Glomerular endothelial cell (primary cell): Measurements from ENCODE around the gene GCA. TPM values are rescaled to one million over a fixed set of nuclear protein-coding genes. Genes with fewer than 3 reads are reported as not detected.

Source experiments
- DNase-seq: peaks from one replicate; pipeline ENCODE4 v3.0.0-alpha.2; 2011; ENCODE audit warnings: low read depth, low spot score; ENCODE audit errors: extremely low read depth
- total RNA-seq: library from RNA; depleted of rRNA; stranded (reverse); fragments of >200 nt; gene quantifications from 2 replicates; pipeline ENCODE4 v1.2.3, GENCODE V29; 2015

Gene GCA
- total RNA-seq: 5.5 and 14.2 TPM in 2 replicates

- DNase-seq: peak; percentile 55
These were observed at the start of gene GCA for GRCh38 chr2:162343824-162344616. Gene GCA, plus strand, starts transcription at chr2:162344132. Its CDS starts 117 bp downstream, at chr2:162344249.

GRCh38 chr2:162295009-162295408 lies 48.9 kb upstream of the GCA start:
- no peak for DNase-seq

DNA sequence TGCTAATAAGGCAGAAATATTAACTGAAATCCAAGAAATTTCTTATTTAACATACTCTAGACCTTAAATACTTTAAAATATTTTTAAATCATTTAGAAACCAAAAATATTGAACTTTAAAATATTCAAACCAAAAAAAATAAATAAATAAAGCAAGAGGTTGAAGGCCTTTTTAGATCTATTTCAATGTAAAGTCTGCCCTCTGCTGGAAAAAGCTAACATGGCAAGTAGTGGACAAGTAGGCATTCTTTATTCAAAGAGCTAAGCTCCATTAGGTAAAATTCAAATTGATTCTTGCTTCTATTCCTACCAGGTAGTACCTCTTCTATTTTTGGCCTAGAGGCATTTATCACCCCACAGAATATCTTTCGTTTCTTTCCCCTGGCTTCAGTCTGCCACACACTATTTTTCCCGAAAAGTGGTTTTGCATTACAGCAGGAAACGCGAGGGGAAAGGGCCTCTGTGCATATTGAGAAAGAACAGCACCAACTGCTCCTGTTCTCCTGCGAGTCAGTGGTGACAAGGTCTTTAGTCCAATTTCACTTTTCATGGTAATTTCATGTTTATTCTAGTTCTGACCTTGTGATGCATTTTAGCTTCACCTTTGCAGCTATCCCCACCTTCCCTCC lies 45.9 kb upstream of the GCA start:
- peak; percentile 72 for DNase-seq

GRCh38 chr2:162298669-162299335 lies 45.1 kb upstream of the GCA start:
- no peak for DNase-seq

DNA sequence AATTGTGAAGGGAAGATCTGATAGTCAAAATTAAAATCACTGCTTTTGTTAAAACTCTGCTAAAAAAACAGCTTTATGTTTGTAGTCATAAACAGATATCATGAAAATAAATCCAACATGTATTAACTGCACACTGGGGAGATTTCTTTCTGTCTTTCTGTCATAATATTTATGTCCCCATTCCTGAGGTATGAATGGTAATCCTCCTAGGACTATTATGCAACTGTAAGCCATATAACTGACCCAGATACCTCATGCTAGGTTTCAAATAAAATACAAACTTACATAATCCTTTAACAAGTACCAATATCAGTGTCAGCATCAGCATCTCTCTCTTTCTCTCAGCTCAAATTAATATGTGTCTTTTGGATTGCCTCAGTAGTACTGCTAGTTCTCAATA lies 43.7 kb upstream of the GCA start:
- DNase-seq: no peak

DNA sequence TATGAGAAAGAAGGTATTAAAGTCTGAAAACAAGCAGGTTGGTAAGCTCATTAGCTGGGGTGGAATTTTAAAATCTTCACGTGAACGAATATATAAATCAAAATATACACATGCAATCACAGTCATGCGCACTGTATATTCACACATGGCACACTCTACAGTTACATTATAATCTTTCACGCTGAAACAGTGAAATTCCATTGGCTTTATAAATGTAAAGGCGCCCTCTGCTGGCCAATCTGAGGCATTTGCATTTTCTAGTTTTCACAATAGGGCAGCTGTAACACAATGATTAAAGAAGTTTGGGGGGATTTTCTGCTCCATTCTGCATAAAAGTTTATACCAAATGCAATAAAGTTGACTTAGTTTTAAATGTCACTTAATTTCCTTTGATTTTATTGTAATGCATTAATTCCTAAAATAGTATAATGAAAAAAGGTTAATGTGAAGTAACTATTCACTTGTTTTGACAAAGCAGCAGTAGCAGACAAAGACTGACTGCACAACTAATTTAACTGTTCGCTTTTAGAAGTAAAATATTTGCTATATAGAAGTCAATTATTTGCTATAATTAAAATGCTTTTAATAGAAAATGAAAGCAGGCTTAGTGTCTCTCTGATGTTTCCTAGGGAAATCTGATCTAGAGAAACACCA lies 42.7 kb upstream of the GCA start:
- peak; percentile 42 for DNase-seq

DNA sequence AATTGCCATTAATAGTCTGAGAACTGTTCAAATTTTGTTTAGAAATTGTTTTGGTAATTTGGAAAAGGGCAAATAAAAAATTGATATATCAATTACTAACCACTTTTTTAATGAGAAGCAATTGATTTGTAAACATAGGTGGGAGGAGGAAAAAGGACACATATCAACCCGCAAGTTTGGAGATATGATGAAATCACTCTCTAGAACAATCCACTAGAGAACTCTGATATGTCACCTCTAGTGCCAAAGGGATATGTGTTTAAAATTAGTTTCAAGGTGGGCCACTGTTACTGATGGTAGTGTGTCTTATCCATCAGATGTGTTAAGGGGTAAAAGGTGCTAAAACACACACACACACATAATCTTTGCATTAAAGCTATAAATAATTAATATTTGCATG lies 42.1 kb upstream of the GCA start:
- DNase-seq: no peak

DNA sequence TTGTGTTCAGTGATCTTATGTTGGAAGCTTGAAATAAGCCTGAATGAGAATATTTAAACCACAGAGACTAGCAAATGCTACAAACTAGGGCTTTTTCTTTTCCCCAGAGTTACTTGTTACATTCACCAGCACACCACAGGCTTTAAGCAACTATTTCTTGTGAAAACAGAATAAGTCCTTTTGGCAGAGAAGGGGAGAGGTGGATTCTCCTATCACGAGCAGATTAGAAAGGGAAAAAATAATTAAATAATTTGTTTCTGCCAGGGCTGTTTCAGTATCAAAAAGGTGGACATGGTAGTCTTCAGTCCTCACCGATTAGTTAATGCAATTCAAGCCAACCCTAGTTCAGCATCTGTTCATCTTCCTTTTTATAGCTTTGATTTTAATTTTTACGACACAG lies 38.0 kb upstream of the GCA start:
- DNase-seq: no peak

- no peak for DNase-seq
These were observed 35.0 kb upstream of the GCA start for GRCh38 chr2:162308747-162309503.

DNA sequence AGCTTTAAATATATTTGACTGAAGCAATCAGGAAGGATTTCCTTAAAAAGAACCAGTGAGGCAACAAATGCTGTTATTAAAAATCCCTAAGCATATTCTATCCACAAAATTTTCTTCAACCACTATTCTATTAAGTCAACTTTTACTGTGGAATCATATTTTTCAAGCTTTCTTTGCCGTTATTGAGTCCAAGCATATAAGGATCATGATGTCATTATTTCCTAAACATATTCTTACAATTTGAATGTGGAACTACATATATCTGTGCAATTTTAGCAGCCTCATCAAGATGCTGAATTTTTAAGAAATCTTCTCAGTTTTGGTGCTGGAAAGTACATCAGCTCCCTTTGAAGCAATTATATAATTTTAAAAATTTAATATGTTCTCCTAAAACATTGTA lies 31.1 kb upstream of the GCA start:
- no peak for DNase-seq

GRCh38 chr2:162315938-162316337 lies 28.0 kb upstream of the GCA start:
- DNase-seq: no peak

GRCh38 chr2:162316590-162316989 lies 27.3 kb upstream of the GCA start:
- no peak for DNase-seq

- DNase-seq: no peak
These were observed 26.7 kb upstream of the GCA start for GRCh38 chr2:162317058-162317742.

GRCh38 chr2:162317861-162318327 lies 26.0 kb upstream of the GCA start:
- no peak for DNase-seq

- peak; percentile 77 for DNase-seq
These were observed 25.4 kb upstream of the GCA start, which contains the start of gene IFIH1 for GRCh38 chr2:162318328-162319180. Gene IFIH1, minus strand, starts transcription at chr2:162318684. Its CDS starts 377 bp downstream, at chr2:162318307.

DNA sequence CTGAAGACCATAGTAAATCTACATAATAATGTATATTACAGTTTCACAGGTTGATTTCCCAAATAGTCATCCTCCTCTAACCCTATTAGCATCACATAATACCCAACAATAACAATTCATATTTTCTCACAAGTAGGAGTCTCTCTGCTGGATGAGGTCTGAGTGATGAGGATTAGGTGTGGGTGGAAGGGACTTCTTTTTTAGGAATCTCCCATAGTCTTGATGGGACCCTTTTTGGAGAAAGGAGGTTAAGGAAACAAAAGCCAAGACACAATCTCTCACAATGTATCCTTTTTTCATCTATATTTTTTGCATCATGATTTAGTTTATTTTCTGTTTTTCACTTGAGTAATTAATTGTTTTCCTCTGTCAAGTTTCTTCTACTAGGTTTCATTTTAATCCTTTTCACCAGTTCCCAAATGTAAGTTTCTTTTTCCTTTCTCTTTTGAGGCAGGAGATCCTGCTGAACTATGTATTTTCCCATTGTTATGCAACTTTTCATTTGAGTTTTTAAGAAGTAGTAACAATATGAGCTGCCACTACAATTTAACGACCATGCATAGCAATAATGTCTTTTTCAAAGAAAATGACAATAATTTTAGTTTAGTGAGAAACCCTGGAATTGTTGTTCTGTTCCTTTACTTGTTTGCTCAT lies 22.9 kb upstream of the GCA start:
- no peak for DNase-seq

DNA sequence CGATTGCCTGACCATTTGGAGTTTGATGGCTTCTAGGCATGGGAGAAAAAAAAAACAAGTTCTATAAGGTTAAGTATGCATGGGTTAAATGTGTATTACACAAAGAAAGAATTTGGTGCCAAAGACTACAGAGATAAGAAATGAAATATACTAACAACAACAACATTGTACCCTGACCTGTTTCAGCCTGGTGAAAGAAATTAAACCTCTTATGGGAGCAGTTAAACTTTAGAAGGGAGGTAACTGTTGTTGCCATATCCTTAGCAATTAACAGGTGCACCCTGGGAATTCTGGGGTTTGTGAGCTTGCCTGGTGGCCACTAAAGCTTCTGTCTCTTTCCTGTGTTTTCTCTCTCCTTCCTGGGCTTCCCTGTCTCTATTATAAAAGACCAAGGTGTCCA lies 19.0 kb upstream of the GCA start:
- no peak for DNase-seq

- no peak for DNase-seq
These were observed 16.7 kb upstream of the GCA start for GRCh38 chr2:162327134-162327769.
